ENCODE data around the gene KCNMA1.

Gene KCNMA1

GRCh38 chr10:77566914-77567566 is 70.6 kb downstream of the KCNMA1 start:
- Histone ChIP-seq H3K9ac (ENCODE audit: low read depth, low read length, poor library complexity) (no peak overlapping the region), H2BK12ac (ENCODE audit: low read length) (no peak overlapping the region), H2AK5ac (ENCODE audit: low read depth, low read length) (no peak overlapping the region), H3K4me2 (ENCODE audit: insufficient read depth, low read length, poor library complexity, severe bottlenecking) (no peak overlapping the region), H3K23ac (ENCODE audit: low read depth, low read length, poor library complexity) (no peak overlapping the region), H2BK15ac (ENCODE audit: low read length) (no peak overlapping the region), H3K4me3 (ENCODE audit: low read length in 2 of 2) (no peak overlapping the region), H3K9me3 (replicated peaks in 1 of 2; ENCODE audit: control insufficient read depth in 2 of 2, insufficient read depth in 1 of 2, low read depth in 1 of 2, low read length in 2 of 2) (no peaks in the 10 kb centered on the region), H3K36me3 (replicated peaks in 1 of 2; ENCODE audit: control insufficient read depth in 2 of 2, insufficient read depth in 2 of 2, low read length in 2 of 2) (no peaks in the 10 kb centered on the region), H3K18ac (ENCODE audit: low read length) (no peak overlapping the region), H3K27me3 (ENCODE audit: control insufficient read depth in 3 of 3, insufficient read depth in 3 of 3, low read depth in 1 of 3, low read length in 3 of 3) (peaks cover 0 to 8% (median 0%) of the 10 kb centered on the region in 3 experiments), H3K14ac (ENCODE audit: low read length) (no peak overlapping the region), H4K8ac (ENCODE audit: low read depth, low read length) (no peak overlapping the region), H3K27ac (replicated peaks; ENCODE audit: low read length) (no peak overlapping the region), H2BK5ac (ENCODE audit: low read length) (no peak overlapping the region), H2BK120ac (ENCODE audit: low read depth, low read length) (no peak overlapping the region), H3K4ac (ENCODE audit: low read length) (no peak overlapping the region), H2AFZ (ENCODE audit: low read length) (no peak overlapping the region), H3K4me1 (ENCODE audit: control insufficient read depth in 2 of 2, insufficient read depth in 1 of 2, low read depth in 1 of 2, low read length in 2 of 2) (peaks cover 0 to 12% of the 10 kb centered on the region in 2 donors), H3K79me1 (ENCODE audit: low read depth, low read length) (no peaks in the 10 kb centered on the region), H4K91ac (ENCODE audit: low read depth, low read length, poor library complexity) (no peak overlapping the region)
- DNase-seq (ENCODE audit: low spot score), result no peak
- no CpG with 5 or more reads among the region's 13 CpGs for WGBS, 2 donors (ENCODE audit: extremely low coverage in 2 of 2, insufficient read length in 2 of 2, insufficient replicate concordance in 1 of 2)

GRCh38 chr10:77566236-77566635 is 71.4 kb downstream of the KCNMA1 start:
- no peak overlapping the region for H3K23ac ChIP-seq (ENCODE audit: low read depth, low read length, poor library complexity)
- no peak overlapping the region for H2BK120ac ChIP-seq (ENCODE audit: low read depth, low read length)
- no peak overlapping the region for H3K9ac ChIP-seq (ENCODE audit: low read depth, low read length, poor library complexity)
- H3K27me3 ChIP-seq (ENCODE audit: control insufficient read depth in 3 of 3, insufficient read depth in 3 of 3, low read depth in 1 of 3, low read length in 3 of 3), result peaks cover 0 to 12% (median 0%) of the 10 kb centered on the region in 3 experiments
- H3K79me1 ChIP-seq (ENCODE audit: low read depth, low read length), result no peaks in the 10 kb centered on the region
- H3K9me3 ChIP-seq (replicated peaks in 1 of 2; ENCODE audit: control insufficient read depth in 2 of 2, insufficient read depth in 1 of 2, low read depth in 1 of 2, low read length in 2 of 2), result no peaks in the 10 kb centered on the region
- no peak overlapping the region for H2BK12ac ChIP-seq (ENCODE audit: low read length)
- peaks cover 0 to 12% of the 10 kb centered on the region in 2 donors for H3K4me1 ChIP-seq (ENCODE audit: control insufficient read depth in 2 of 2, insufficient read depth in 1 of 2, low read depth in 1 of 2, low read length in 2 of 2)
- H3K4ac ChIP-seq (ENCODE audit: low read length), result no peak overlapping the region
- peak overlapping the region; percentile 1 for H3K18ac ChIP-seq (ENCODE audit: low read length)
- no CpG with 5 or more reads among the region's 6 CpGs for WGBS, 2 donors (ENCODE audit: extremely low coverage in 2 of 2, insufficient read length in 2 of 2, insufficient replicate concordance in 1 of 2)
- H3K36me3 ChIP-seq (replicated peaks in 1 of 2; ENCODE audit: control insufficient read depth in 2 of 2, insufficient read depth in 2 of 2, low read length in 2 of 2), result no peaks in the 10 kb centered on the region
- H3K14ac ChIP-seq (ENCODE audit: low read length), result no peak overlapping the region
- H3K4me3 ChIP-seq (ENCODE audit: low read length in 2 of 2), result no peak overlapping the region
- no peak overlapping the region for H3K4me2 ChIP-seq (ENCODE audit: insufficient read depth, low read length, poor library complexity, severe bottlenecking)
- H4K8ac ChIP-seq (ENCODE audit: low read depth, low read length), result no peak overlapping the region
- H2AK5ac ChIP-seq (ENCODE audit: low read depth, low read length), result no peak overlapping the region
- H2BK5ac ChIP-seq (ENCODE audit: low read length), result no peak overlapping the region
- no peak overlapping the region for H2AFZ ChIP-seq (ENCODE audit: low read length)
- no peak overlapping the region for H2BK15ac ChIP-seq (ENCODE audit: low read length)
- H4K91ac ChIP-seq (ENCODE audit: low read depth, low read length, poor library complexity), result no peak overlapping the region
- DNase-seq (ENCODE audit: low spot score), result no peak
- no peak overlapping the region for H3K27ac ChIP-seq (replicated peaks; ENCODE audit: low read length)

- no peak overlapping the region for H2BK5ac ChIP-seq (ENCODE audit: low read length)
- H3K4me1 ChIP-seq (ENCODE audit: control insufficient read depth in 2 of 2, insufficient read depth in 1 of 2, low read depth in 1 of 2, low read length in 2 of 2), result peaks cover 0 to 12% of the 10 kb centered on the region in 2 donors
- H2BK12ac ChIP-seq (ENCODE audit: low read length), result no peak overlapping the region
- H3K36me3 ChIP-seq (replicated peaks in 1 of 2; ENCODE audit: control insufficient read depth in 2 of 2, insufficient read depth in 2 of 2, low read length in 2 of 2), result no peaks in the 10 kb centered on the region
- H3K4ac ChIP-seq (ENCODE audit: low read length), result no peak overlapping the region
- no peak overlapping the region for H2BK120ac ChIP-seq (ENCODE audit: low read depth, low read length)
- H4K8ac ChIP-seq (ENCODE audit: low read depth, low read length), result no peak overlapping the region
- no peak for DNase-seq (ENCODE audit: low spot score)
- H3K18ac ChIP-seq (ENCODE audit: low read length), result no peak overlapping the region
- peaks cover 0 to 14% (median 0%) of the 10 kb centered on the region in 3 experiments for H3K27me3 ChIP-seq (ENCODE audit: control insufficient read depth in 3 of 3, insufficient read depth in 3 of 3, low read depth in 1 of 3, low read length in 3 of 3)
- H3K9ac ChIP-seq (ENCODE audit: low read depth, low read length, poor library complexity), result no peak overlapping the region
- no peak overlapping the region for H4K91ac ChIP-seq (ENCODE audit: low read depth, low read length, poor library complexity)
- no CpG with 5 or more reads among the region's 4 CpGs for WGBS, 2 donors (ENCODE audit: extremely low coverage in 2 of 2, insufficient read length in 2 of 2, insufficient replicate concordance in 1 of 2)
- H2AFZ ChIP-seq (ENCODE audit: low read length), result no peak overlapping the region
- H3K4me3 ChIP-seq (ENCODE audit: low read length in 2 of 2), result no peak overlapping the region
- H2AK5ac ChIP-seq (ENCODE audit: low read depth, low read length), result no peak overlapping the region
- H3K23ac ChIP-seq (ENCODE audit: low read depth, low read length, poor library complexity), result no peak overlapping the region
- H3K4me2 ChIP-seq (ENCODE audit: insufficient read depth, low read length, poor library complexity, severe bottlenecking), result no peak overlapping the region
- no peak overlapping the region for H3K14ac ChIP-seq (ENCODE audit: low read length)
- no peaks in the 10 kb centered on the region for H3K9me3 ChIP-seq (replicated peaks in 1 of 2; ENCODE audit: control insufficient read depth in 2 of 2, insufficient read depth in 1 of 2, low read depth in 1 of 2, low read length in 2 of 2)
- no peaks in the 10 kb centered on the region for H3K79me1 ChIP-seq (ENCODE audit: low read depth, low read length)
- H2BK15ac ChIP-seq (ENCODE audit: low read length), result no peak overlapping the region
- peak overlapping the region; percentile 1 for H3K27ac ChIP-seq (replicated peaks; ENCODE audit: low read length)
Observed at GRCh38 chr10:77565590-77566023, 72.0 kb downstream of the KCNMA1 start.

GRCh38 chr10:77564731-77565589 is 72.6 kb downstream of the KCNMA1 start:
- H3K27ac ChIP-seq (replicated peaks; ENCODE audit: low read length), result peak overlapping the region; percentile 87
- DNase-seq (ENCODE audit: low spot score), result peak; percentile 54
- no peak overlapping the region for H4K91ac ChIP-seq (ENCODE audit: low read depth, low read length, poor library complexity)
- no peaks in the 10 kb centered on the region for H3K9me3 ChIP-seq (replicated peaks in 1 of 2; ENCODE audit: control insufficient read depth in 2 of 2, insufficient read depth in 1 of 2, low read depth in 1 of 2, low read length in 2 of 2)
- no peak overlapping the region for H2AFZ ChIP-seq (ENCODE audit: low read length)
- H3K14ac ChIP-seq (ENCODE audit: low read length), result no peak overlapping the region
- no peaks in the 10 kb centered on the region for H3K79me1 ChIP-seq (ENCODE audit: low read depth, low read length)
- peaks cover 0 to 12% of the 10 kb centered on the region in 2 donors for H3K4me1 ChIP-seq (ENCODE audit: control insufficient read depth in 2 of 2, insufficient read depth in 1 of 2, low read depth in 1 of 2, low read length in 2 of 2)
- H2BK120ac ChIP-seq (ENCODE audit: low read depth, low read length), result no peak overlapping the region
- H2BK5ac ChIP-seq (ENCODE audit: low read length), result no peak overlapping the region
- no peak overlapping the region for H2AK5ac ChIP-seq (ENCODE audit: low read depth, low read length)
- peak overlapping the region; percentile 82 for H3K18ac ChIP-seq (ENCODE audit: low read length)
- H4K8ac ChIP-seq (ENCODE audit: low read depth, low read length), result no peak overlapping the region
- peak overlapping the region; percentile 13 for H3K4me2 ChIP-seq (ENCODE audit: insufficient read depth, low read length, poor library complexity, severe bottlenecking)
- no peak overlapping the region for H2BK12ac ChIP-seq (ENCODE audit: low read length)
- no peak overlapping the region for H3K4ac ChIP-seq (ENCODE audit: low read length)
- no CpG with 5 or more reads among the region's 10 CpGs for WGBS, 2 donors (ENCODE audit: extremely low coverage in 2 of 2, insufficient read length in 2 of 2, insufficient replicate concordance in 1 of 2)
- no peak overlapping the region for H2BK15ac ChIP-seq (ENCODE audit: low read length)
- H3K4me3 ChIP-seq (ENCODE audit: low read length in 2 of 2), result peak overlapping the region in 1 of 2 donors; percentile 18
- H3K23ac ChIP-seq (ENCODE audit: low read depth, low read length, poor library complexity), result no peak overlapping the region
- no peaks in the 10 kb centered on the region for H3K36me3 ChIP-seq (replicated peaks in 1 of 2; ENCODE audit: control insufficient read depth in 2 of 2, insufficient read depth in 2 of 2, low read length in 2 of 2)
- no peak overlapping the region for H3K9ac ChIP-seq (ENCODE audit: low read depth, low read length, poor library complexity)
- peaks cover 0 to 14% (median 0%) of the 10 kb centered on the region in 3 experiments for H3K27me3 ChIP-seq (ENCODE audit: control insufficient read depth in 3 of 3, insufficient read depth in 3 of 3, low read depth in 1 of 3, low read length in 3 of 3)

Measured in neuronal stem cell (in vitro differentiated cells).